Natural killer cell treated with Interleukin-12 subunit alpha and Interleukin-12 subunit beta and Interleukin-15 and Interleukin-18, amount 100 ng/mL, for 72 hours (primary cell): ENCODE measurements around the gene BAZ2A. TPM values are rescaled to one million over a fixed set of nuclear protein-coding genes. Genes with fewer than 3 reads are reported as not detected.
A peak's percentile ranks its signal among the peaks of the same experiment; 100 is the strongest.

Experiments
- ATAC-seq, 2 donors: fragments of 150-1000 bp; cut with Tn5 transposase in 1 of 2; sonication (Bioruptor Pico), chemical (Tn5 transposase) in 1 of 2; 2 replicates each; pipeline ENCODE4 v1.10.0; 2021
- DNase-seq: peaks from one replicate; pipeline ENCODE4 v3.0.0; 2022; ENCODE audit warnings: low spot score
- H3K27ac Mint-ChIP-seq, 2 donors: 1 replicate in 1 of 2; 2 replicates in 1 of 2; pipeline ENCODE4 v1.8.0; 2022; ENCODE audit warnings: mixed read lengths in 2 of 2, mild to moderate bottlenecking in 1 of 2, moderate library complexity in 1 of 2
- H3K27me3 Mint-ChIP-seq, 2 donors: 1 replicate in 1 of 2; 2 replicates in 1 of 2; pipeline ENCODE4 v1.8.0; 2022; ENCODE audit warnings: mixed read lengths in 2 of 2
- H3K36me3 Mint-ChIP-seq: one replicate; pipeline ENCODE4 v1.8.0; 2022; ENCODE audit warnings: mixed read lengths
- H3K4me1 Mint-ChIP-seq, 2 donors: 1 replicate in 1 of 2; 2 replicates in 1 of 2; pipeline ENCODE4 v1.8.0; 2022; ENCODE audit warnings: low read depth in 2 of 2, mixed read lengths in 2 of 2, mild to moderate bottlenecking in 1 of 2
- H3K4me3 Mint-ChIP-seq: one replicate; pipeline ENCODE4 v1.8.0; 2022; ENCODE audit warnings: mixed read lengths
- H3K9me3 Mint-ChIP-seq: 2 replicates; pipeline ENCODE4 v1.8.0; 2022; ENCODE audit warnings: mixed read lengths
- total RNA-seq, 2 donors: library from RNA; stranded (reverse); gene quantifications; one replicate each; pipeline ENCODE4 v1.2.3, GENCODE V29; 2022

BAZ2A gene
- total RNA-seq, 2 donors from 2014 or later, result 140 to 153 TPM

- Mint-ChIP-seq H3K9me3 (no peaks in the 10 kb centered on the region), H3K27ac (no peak overlapping the region), H3K4me1 (peaks cover 4 to 9% of the 10 kb centered on the region in 2 donors), H3K36me3 (no peaks in the 10 kb centered on the region), H3K27me3 (no peaks in the 10 kb centered on the region), H3K4me3 (no peak overlapping the region)
- DNase-seq (no peak), ATAC-seq (no peak)
Observed at GRCh38 chr12:56571121-56571520, 59.0 kb downstream of the BAZ2A start.

- Mint-ChIP-seq H3K27ac (no peak overlapping the region), H3K4me3 (no peak overlapping the region), H3K9me3 (no peaks in the 10 kb centered on the region), H3K4me1 (peaks cover 0 to 11% of the 10 kb centered on the region in 2 donors), H3K27me3 (no peaks in the 10 kb centered on the region), H3K36me3 (no peaks in the 10 kb centered on the region)
- ATAC-seq, result no peak
- DNase-seq, result no peak
Observed at GRCh38 chr12:56568146-56568545, 62.0 kb downstream of the BAZ2A start.

- Mint-ChIP-seq H3K9me3 (no peaks in the 10 kb centered on the region), H3K4me1 (peaks cover 0 to 11% of the 10 kb centered on the region in 2 donors), H3K36me3 (no peaks in the 10 kb centered on the region), H3K27ac (peak overlapping the region in 1 of 2 donors; percentile 26), H3K4me3 (peak overlapping the region; percentile 0), H3K27me3 (no peaks in the 10 kb centered on the region)
- peak; percentile 57 for ATAC-seq
- no peak for DNase-seq
Observed at GRCh38 chr12:56565510-56566101, 64.5 kb downstream of the BAZ2A start.

GRCh38 chr12:56551070-56551469, 79.1 kb downstream of the BAZ2A start:
- Mint-ChIP-seq H3K9me3 (no peaks in the 10 kb centered on the region), H3K4me3 (no peak overlapping the region), H3K27ac (no peak overlapping the region), H3K36me3 (no peaks in the 10 kb centered on the region), H3K4me1 (no peaks in the 10 kb centered on the region), H3K27me3 (no peaks in the 10 kb centered on the region)
- DNase-seq, result no peak
- ATAC-seq, result no peak

GRCh38 chr12:56546680-56547079, 83.4 kb downstream of the BAZ2A start:
- Mint-ChIP-seq H3K9me3 (no peaks in the 10 kb centered on the region), H3K4me3 (no peak overlapping the region), H3K27ac (no peak overlapping the region), H3K36me3 (no peaks in the 10 kb centered on the region), H3K4me1 (no peaks in the 10 kb centered on the region), H3K27me3 (no peaks in the 10 kb centered on the region)
- DNase-seq (no peak), ATAC-seq (no peak)

Other genes with a start within 250 kb of the BAZ2A start
- 10 to 100 TPM; 29.8 to 80.6 TPM for gene TIMELESS, start 180.9 kb downstream of the BAZ2A start, total RNA-seq
- under 1 TPM in 1 of 2 donors, not detected in 1; 0.75 TPM for gene MIP, start 175.7 kb downstream of the BAZ2A start, total RNA-seq
- gene SPRYD4, start 161.7 kb downstream of the BAZ2A start, total RNA-seq, result 1 to 10 TPM; 2.8 to 6.9 TPM
- under 1 TPM in 1 of 2 donors, not detected in 1; 0.17 TPM for gene GLS2, start 142.2 kb downstream of the BAZ2A start, total RNA-seq
- 1 to 10 TPM; 1.5 to 2.9 TPM for gene RBMS2, start 108.5 kb downstream of the BAZ2A start, total RNA-seq
- 100 to 1,000 TPM; 663 to 739 TPM for gene ATP5F1B, start 15.7 kb upstream of the BAZ2A start, total RNA-seq
- gene PTGES3, start 58.0 kb upstream of the BAZ2A start, total RNA-seq, result 100 to 1,000 TPM; 201 to 270 TPM
- gene NACA, start 95.0 kb upstream of the BAZ2A start, total RNA-seq, result 100 to 1,000 TPM; 322 to 563 TPM
- 10 to 100 TPM; 33.2 to 43.5 TPM for gene PRIM1, start 122.0 kb upstream of the BAZ2A start, total RNA-seq
- 1 to 10 TPM; 1.0 to 2.7 TPM for gene HSD17B6, start 133.0 kb upstream of the BAZ2A start, total RNA-seq